ENCODE results near the gene PARVB.

- TF ChIP-seq CTCF (conservative IDR thresholded peaks at IDR 0.05) (no peak), EZH2 (IDR thresholded peaks at IDR 0.05; ENCODE audit: low read depth) (no peak)
Measured at GRCh38 chr22:44049486-44050231, 25.6 kb downstream of the PARVB start.
